HL-60 (cell line): ENCODE results near the gene SEPTIN5.

Experiments used
- CTCF ChIP-seq: IDR thresholded peaks from one replicate; pipeline ENCODE4 v1.5.1; 2011; ENCODE audit warnings: low read length, control low read depth, inconsistent platforms; ENCODE audit not compliant: insufficient read depth
- POLR2AphosphoS5 ChIP-seq: IDR thresholded peaks from 2 replicates; pipeline ENCODE4 v1.6.1; 2012; ENCODE audit warnings: low read depth
- TF ChIP-seq, protein P1 (sequence below): IDR thresholded peaks from 2 replicates; pipeline ENCODE4 v1.6.1; 2012; ENCODE audit warnings: low read depth; ENCODE audit not compliant: insufficient replicate concordance

- TF ChIP-seq CTCF (no peak), POLR2AphosphoS5 (no peak)
- TF ChIP-seq, protein P1, sequence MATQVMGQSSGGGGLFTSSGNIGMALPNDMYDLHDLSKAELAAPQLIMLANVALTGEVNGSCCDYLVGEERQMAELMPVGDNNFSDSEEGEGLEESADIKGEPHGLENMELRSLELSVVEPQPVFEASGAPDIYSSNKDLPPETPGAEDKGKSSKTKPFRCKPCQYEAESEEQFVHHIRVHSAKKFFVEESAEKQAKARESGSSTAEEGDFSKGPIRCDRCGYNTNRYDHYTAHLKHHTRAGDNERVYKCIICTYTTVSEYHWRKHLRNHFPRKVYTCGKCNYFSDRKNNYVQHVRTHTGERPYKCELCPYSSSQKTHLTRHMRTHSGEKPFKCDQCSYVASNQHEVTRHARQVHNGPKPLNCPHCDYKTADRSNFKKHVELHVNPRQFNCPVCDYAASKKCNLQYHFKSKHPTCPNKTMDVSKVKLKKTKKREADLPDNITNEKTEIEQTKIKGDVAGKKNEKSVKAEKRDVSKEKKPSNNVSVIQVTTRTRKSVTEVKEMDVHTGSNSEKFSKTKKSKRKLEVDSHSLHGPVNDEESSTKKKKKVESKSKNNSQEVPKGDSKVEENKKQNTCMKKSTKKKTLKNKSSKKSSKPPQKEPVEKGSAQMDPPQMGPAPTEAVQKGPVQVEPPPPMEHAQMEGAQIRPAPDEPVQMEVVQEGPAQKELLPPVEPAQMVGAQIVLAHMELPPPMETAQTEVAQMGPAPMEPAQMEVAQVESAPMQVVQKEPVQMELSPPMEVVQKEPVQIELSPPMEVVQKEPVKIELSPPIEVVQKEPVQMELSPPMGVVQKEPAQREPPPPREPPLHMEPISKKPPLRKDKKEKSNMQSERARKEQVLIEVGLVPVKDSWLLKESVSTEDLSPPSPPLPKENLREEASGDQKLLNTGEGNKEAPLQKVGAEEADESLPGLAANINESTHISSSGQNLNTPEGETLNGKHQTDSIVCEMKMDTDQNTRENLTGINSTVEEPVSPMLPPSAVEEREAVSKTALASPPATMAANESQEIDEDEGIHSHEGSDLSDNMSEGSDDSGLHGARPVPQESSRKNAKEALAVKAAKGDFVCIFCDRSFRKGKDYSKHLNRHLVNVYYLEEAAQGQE, result no peak
Observed at GRCh38 chr22:19669570-19669969, 44.7 kb upstream of the SEPTIN5 start.
